ENCODE data around the gene LRRC75A.

GRCh38 chr17:16506188-16506587, 14.2 kb upstream of the LRRC75A start:
- TF ChIP-seq EZH2phosphoT487 (IDR thresholded peaks at IDR 0.05; ENCODE audit: borderline replicate concordance) (no peak), CTCF (conservative IDR thresholded peaks at IDR 0.05; ENCODE audit: low read length) (no peak)
